K562 (cell line): Measurements from ENCODE around the gene MERTK. TPM values are rescaled to one million over a fixed set of nuclear protein-coding genes. Genes with fewer than 3 reads are reported as not detected.

Experiments
- ATAC-seq: fragments of 200-7000 bp; cut with Tn5 transposase; 3 replicates; pipeline ENCODE4 v1.9.1; 2020; ENCODE audit warnings: moderate library complexity
- BruUV-seq: library from RNA; stranded (reverse); fragments of 400-500 nt; replicated peaks from 2 replicates; lab custom pipeline; 2021; lab: Mats Ljungman, UMichigan
- CTCF ChIA-PET: fragments of 300-600 bp; formaldehyde crosslinking; extraction: SDS; loops from one replicate; lab custom pipeline; 2021; ENCODE audit warnings: low intra/inter-chr PET ratio; lab: Yijun Ruan, JAX
- POLR2A ChIA-PET: fragments of 300-600, 350-650 bp; sonication (Branson Sonifier 250); formaldehyde crosslinking; extraction: SDS; loops from one replicate; lab custom pipeline; 2021; ENCODE audit warnings: antibody characterized with exemption, inconsistent platforms; lab: Yijun Ruan, JAX
- DNase-seq, 4 experiments: peaks; one replicate each; pipeline versions ENCODE4 v3.0.0 to v3.0.0-alpha.2; 2011 to 2018; ENCODE audit warnings: low spot score in 3 of 4, mixed read lengths in 3 of 4; ENCODE audit errors: extremely low read depth in 1 of 4
- FAIRE-seq: peaks from 2 replicates; lab custom pipeline; 2011; peaks lifted over from hg19 to GRCh38; lab: Jason Lieb, UNC
- H2AFZ ChIP-seq: 2 replicates; pipeline ENCODE4 v1.6.0; 2011; ENCODE audit warnings: low read depth, low read length, control low read depth, inconsistent platforms
- H3K27ac ChIP-seq: fragments of 200-600 bp; 3 replicates; pipeline ENCODE4 v1.8.0; 2011; ENCODE audit warnings: low read depth, mild to moderate bottlenecking, control low read depth, inconsistent platforms, low read length, moderate library complexity, mixed read lengths; ENCODE audit errors: extremely low read depth
- H3K27me3 ChIP-seq, 2 experiments: fragments of 300-600 bp in 1 of 2; 2 replicates in 1 of 2; 3 replicates in 1 of 2; pipeline versions ENCODE4 v1.6.0 to v1.8.0; 2011; ENCODE audit warnings: inconsistent platforms in 2 of 2, low read length in 2 of 2, mild to moderate bottlenecking in 1 of 2, mixed read lengths in 1 of 2, moderate library complexity in 1 of 2; ENCODE audit not compliant: control insufficient read depth in 2 of 2, insufficient read depth in 2 of 2
- H3K36me3 ChIP-seq: fragments of 300-600 bp; 3 replicates; pipeline ENCODE4 v1.8.0; 2011; ENCODE audit warnings: mild to moderate bottlenecking, low read length, inconsistent platforms; ENCODE audit not compliant: control insufficient read depth, insufficient read depth
- H3K4me1 ChIP-seq, 2 experiments: fragments of 200-600 bp in 1 of 2; replicated peaks in 1 of 2; 2 replicates in 1 of 2; 3 replicates in 1 of 2; pipeline versions ENCODE4 v1.5.1 to v1.8.0; 2011; ENCODE audit warnings: inconsistent platforms in 2 of 2, low read length in 2 of 2, mild to moderate bottlenecking in 1 of 2, mixed read lengths in 1 of 2, moderate library complexity in 1 of 2; ENCODE audit not compliant: control insufficient read depth in 2 of 2, insufficient read depth in 2 of 2
- H3K4me2 ChIP-seq: 2 replicates; pipeline ENCODE4 v1.6.1; 2011; ENCODE audit warnings: low read length, control low read depth, inconsistent platforms, mixed read lengths; ENCODE audit not compliant: insufficient read depth
- H3K4me3 ChIP-seq: fragments of 200-600 bp; sonication (generic), shearing (Covaris generic); 2 replicates; pipeline ENCODE4 v1.5.1; 2016; ENCODE audit warnings: control low read depth, inconsistent platforms
- H3K79me2 ChIP-seq: fragments of 200-600 bp; 3 replicates; pipeline ENCODE4 v1.8.0; 2011; ENCODE audit warnings: low read length, inconsistent platforms; ENCODE audit not compliant: control insufficient read depth, insufficient read depth
- H3K9ac ChIP-seq, 2 experiments: 2 replicates each; pipeline versions ENCODE4 v1.6.0 to v1.6.1; 2011; ENCODE audit warnings: low read depth in 2 of 2, low read length in 2 of 2, control low read depth in 1 of 2, inconsistent platforms in 1 of 2, mild to moderate bottlenecking in 1 of 2, mixed read lengths in 1 of 2; ENCODE audit not compliant: insufficient read depth in 1 of 2
- H3K9me1 ChIP-seq: one replicate; pipeline ENCODE4 v1.6.0; 2011; ENCODE audit warnings: inconsistent platforms, mild to moderate bottlenecking, low read length, moderate library complexity; ENCODE audit not compliant: control insufficient read depth, insufficient read depth
- H3K9me3 ChIP-seq: replicated peaks from 2 replicates; pipeline ENCODE4 v1.5.1; 2011; ENCODE audit warnings: low read depth, low read length, inconsistent platforms; ENCODE audit not compliant: control insufficient read depth, insufficient read depth
- H4K20me1 ChIP-seq: replicated peaks from 2 replicates; pipeline ENCODE4 v1.6.1; 2011; ENCODE audit warnings: low read length, inconsistent platforms, mixed read lengths; ENCODE audit not compliant: control insufficient read depth, insufficient read depth
- ATF3 ChIP-seq, 2 experiments: fragments of 450-650 bp in 1 of 2; sonication (generic) in 1 of 2; formaldehyde crosslinking in 1 of 2; IDR thresholded peaks in 1 of 2; conservative IDR thresholded peaks in 1 of 2; 2 replicates each; pipeline versions ENCODE4 v1.6.1 to v1.8.1; 2016 to 2023; ENCODE audit warnings: mild to moderate bottlenecking in 2 of 2, moderate library complexity in 2 of 2, inconsistent platforms in 1 of 2, missing genetic modification reagents in 1 of 2
- BCOR ChIP-seq: fragments of 450-650 bp; IDR thresholded peaks from 2 replicates; pipeline ENCODE4 v1.6.1; 2016
- CREB3 ChIP-seq: fragments of 450-650 bp; conservative IDR thresholded peaks from 2 replicates; pipeline ENCODE4 v1.6.1; 2016; ENCODE audit warnings: missing genetic modification characterization, low read depth, mild to moderate bottlenecking, missing compliant biosample characterization, moderate library complexity
- EGR1 ChIP-seq: fragments of 450-650 bp; conservative IDR thresholded peaks from 2 replicates; pipeline ENCODE4 v1.6.1; 2017; ENCODE audit warnings: mild to moderate bottlenecking
- GATAD2B ChIP-seq: fragments of 450-650 bp; IDR thresholded peaks from 2 replicates; pipeline ENCODE4 v1.6.1; 2017; ENCODE audit warnings: mild to moderate bottlenecking, borderline replicate concordance
- NR4A1 ChIP-seq, 2 experiments: fragments of 250-450 bp in 1 of 2; fragments of 450-650 bp in 1 of 2; sonication (Bioruptor Pico) in 1 of 2; IDR thresholded peaks; 2 replicates each; pipeline versions ENCODE4 v1.4.0 to v1.6.1; 2016 to 2020; ENCODE audit warnings: mild to moderate bottlenecking in 2 of 2, missing compliant biosample characterization in 1 of 2, missing genetic modification characterization in 1 of 2, moderate library complexity in 1 of 2
- PRDM10 ChIP-seq: fragments of 450-650 bp; IDR thresholded peaks from 2 replicates; pipeline ENCODE4 v1.6.1; 2018; ENCODE audit not compliant: partially characterized antibody
- TBP ChIP-seq: optimal IDR thresholded peaks from 2 replicates; pipeline ENCODE3; 2011; ENCODE audit warnings: low read depth, low read length, improper control_type of control experiment
- YY1 ChIP-seq, 3 experiments: IDR thresholded peaks; 2 replicates each; pipeline ENCODE4 v1.6.1; 2011; ENCODE audit warnings: low read length in 2 of 3, mild to moderate bottlenecking in 2 of 3, moderate library complexity in 2 of 3, borderline replicate concordance in 1 of 3, control low read depth in 1 of 3, low read depth in 1 of 3; ENCODE audit not compliant: insufficient read depth in 3 of 3, insufficient replicate concordance in 2 of 3, control insufficient read depth in 1 of 3, insufficient read length in 1 of 3; ENCODE audit errors: extremely low read depth in 1 of 3
- ZBED1 ChIP-seq: IDR thresholded peaks from 2 replicates; pipeline ENCODE4 v1.6.1; 2014
- ZNF311 ChIP-seq: fragments of 250-450 bp; sonication (Bioruptor Pico); IDR thresholded peaks from 2 replicates; pipeline ENCODE4 v1.4.0; 2020; ENCODE audit warnings: mild to moderate bottlenecking, moderate library complexity
- WGBS: fragments of 100-300 bp; shearing (Covaris generic); methylation state at CpG from one replicate; pipeline ENCODE4 v1.1.6; 2016; ENCODE audit warnings: low coverage, mixed read lengths; ENCODE audit not compliant: insufficient coverage; ENCODE audit errors: missing lambda C conversion rate; 5-methylcytosine and 5-hydroxymethylcytosine counted together
- in situ Hi-C: fragments of 300-500 bp; cut with MboI; formaldehyde crosslinking; loops from 4 replicates; pipeline ENCODE4 v1.15.0; 2018; ENCODE audit warnings: inconsistent platforms, mixed read lengths
- intact Hi-C: fragments of 100-400 bp; cut with micrococcal nuclease; formaldehyde crosslinking; loops from 2 replicates; pipeline ENCODE4 v1.14.2; 2022
- polyA plus RNA-seq, 8 experiments: library from polyadenylated mRNA; depleted of rRNA in 4 of 8; stranded (reverse) in 5 of 8; unstranded in 3 of 8; fragments of >200 nt; fragmentation: Nextera tagmentation in 2 of 8; fragmentation: Illumina TruSeq in 1 of 8; extraction: Ambion mirVana in 2 of 8; extraction: Trizol in 1 of 8; gene quantifications; 2 replicates each; pipeline versions ENCODE4 v1.2.1 to v1.2.3, GENCODE V29; 2011 to 2014; ENCODE audit warnings: inconsistent platforms in 1 of 8, missing spikeins in 1 of 8
- total RNA-seq, 7 experiments: library from RNA; depleted of rRNA in 6 of 7; stranded (reverse); fragments of >200 nt in 6 of 7; fragmentation: Illumina TruSeq in 2 of 7; extraction: Trizol in 2 of 7; gene quantifications; 2 replicates each; pipeline versions ENCODE4 v1.2.1 to v1.2.3, GENCODE V29; 2011 to 2021; ENCODE audit warnings: low replicate concordance in 1 of 7
- TF ChIP-seq, protein P1 (sequence below): fragments of 250-450 bp; sonication (Bioruptor Pico); IDR thresholded peaks from 2 replicates; pipeline ENCODE4 v1.6.1; 2021; ENCODE audit warnings: mild to moderate bottlenecking

The MERTK gene
- total and polyA plus RNA-seq, 9 of the 15 experiments (the other 6 are each of a cell fraction or from before 2014, with no cell fraction given), result 0.23 to 1.6 (median 0.74) TPM

- TF ChIP-seq YY1 (IDR thresholded peaks at IDR 0.05; ENCODE audit: borderline replicate concordance in 1 of 3, control insufficient read depth in 1 of 3, extremely low read depth in 1 of 3, insufficient read depth in 3 of 3, insufficient read length in 1 of 3, insufficient replicate concordance in 2 of 3, low read depth in 1 of 3, low read length in 2 of 3), result no peak
- TF ChIP-seq, protein P1, sequence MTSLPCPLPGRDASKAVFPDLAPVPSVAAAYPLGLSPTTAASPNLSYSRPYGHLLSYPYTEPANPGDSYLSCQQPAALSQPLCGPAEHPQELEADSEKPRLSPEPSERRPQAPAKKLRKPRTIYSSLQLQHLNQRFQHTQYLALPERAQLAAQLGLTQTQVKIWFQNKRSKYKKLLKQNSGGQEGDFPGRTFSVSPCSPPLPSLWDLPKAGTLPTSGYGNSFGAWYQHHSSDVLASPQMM (CRISPR knock-in tag), result no peak
- TF ChIP-seq EGR1, result no peak
- no peak for TF ChIP-seq NR4A1 (CRISPR knock-in tag; IDR thresholded peaks at IDR 0.05)
- no peak for TF ChIP-seq NR4A1 (tag; IDR thresholded peaks at IDR 0.05)
- TF ChIP-seq, all 486 proteins: peak for 0
Measured at GRCh38 chr2:111941531-111941930, 43.1 kb downstream of the MERTK start (continued).

- intact Hi-C loops, result no loop called here
- no TSS peak for BruUV-seq
- Histone ChIP-seq H3K9ac (no peak overlapping the region), H3K9me3 (no peaks in the 10 kb centered on the region), H3K4me2 (no peak overlapping the region), H4K20me1 (no peaks in the 10 kb centered on the region), H3K4me1 (no peaks in the 10 kb centered on the region), H3K36me3 (no peaks in the 10 kb centered on the region), H2AFZ (no peak overlapping the region), H3K79me2 (no peaks in the 10 kb centered on the region), H3K4me3 (no peak overlapping the region), H3K27ac (no peak overlapping the region), H3K9me1 (no peaks in the 10 kb centered on the region), H3K27me3 (peaks cover 3 to 24% of the 10 kb centered on the region in 2 experiments; a peak in 3 of 5 replicates)
- no peak for DNase-seq
- POLR2A ChIA-PET, result no interaction called here
- in situ Hi-C loops, result no loop called here
- CTCF ChIA-PET, result interaction anchor here (0.5 to 0.7 kb wide), 2 partner anchors 110 to 150 kb away, joined by 3 to 5 read pairs; no protein-coding TSS in a partner anchor
- FAIRE-seq, result peak; percentile 56
- 11% methylated on average over 5 of the region's 5 CpGs for WGBS
- ATAC-seq, result no peak
- TF ChIP-seq ATF3 (IDR thresholded peaks at IDR 0.05) (no peak), ATF3 (CRISPR knock-in tag; conservative IDR thresholded peaks at IDR 0.05) (no peak), ZNF311 (CRISPR knock-in tag) (no peak), PRDM10 (no peak), TBP (no peak), GATAD2B (no peak), ZBED1 (no peak), BCOR (no peak), CREB3 (no peak), EGR1 (no peak)
Measured at GRCh38 chr2:111944531-111945210, 46.3 kb downstream of the MERTK start.
